Measurements from ENCODE around the gene HOXB2.

DNA sequence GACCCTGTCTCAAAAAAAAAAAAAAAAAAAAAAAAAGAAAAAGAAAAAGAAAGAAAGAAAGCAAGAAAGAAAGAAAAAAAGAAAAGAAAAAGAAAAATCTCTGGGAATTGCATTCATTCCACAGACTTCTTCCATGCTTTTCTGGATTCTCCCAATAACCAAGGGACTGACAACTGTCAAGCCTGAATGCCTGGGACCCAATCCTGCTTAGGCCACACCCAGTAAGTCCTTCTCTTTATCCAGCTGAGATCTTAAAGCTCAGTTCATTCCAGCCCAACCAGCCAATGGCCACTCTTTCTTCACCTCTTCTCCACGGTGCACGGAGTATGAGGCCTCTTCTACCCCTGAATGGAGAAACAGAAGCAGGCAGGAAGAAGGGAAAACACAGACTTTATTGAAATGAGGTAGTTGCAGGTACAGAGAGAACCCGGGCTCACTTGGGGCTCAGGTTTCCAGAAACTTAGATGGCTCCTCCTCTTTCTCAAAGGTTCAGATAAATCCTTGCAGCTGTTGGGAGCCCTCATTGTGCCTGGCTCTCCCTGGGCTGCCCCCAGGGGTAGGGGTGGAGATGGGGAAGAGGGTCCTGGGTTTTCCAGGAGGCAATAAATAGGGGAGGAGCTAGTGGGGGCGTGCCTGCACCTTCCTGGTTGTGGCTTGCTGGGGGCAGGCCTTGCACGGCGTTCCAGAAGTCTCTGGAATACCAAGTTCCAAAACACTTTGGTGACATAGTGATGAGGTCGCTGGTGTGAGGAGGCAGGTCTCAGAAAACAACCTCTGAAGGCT is 16.6 kb downstream of the HOXB2 start:
- no peak for TF ChIP-seq TCF4 (CRISPR knock-in tag; IDR thresholded peaks at IDR 0.05; ENCODE audit: borderline replicate concordance)
- no peak for TF ChIP-seq CREB5 (CRISPR knock-in tag; IDR thresholded peaks at IDR 0.05; ENCODE audit: low read depth)
